Neural crest cell (in vitro differentiated cells): ENCODE measurements around the gene SHISA9. TPM values are rescaled to one million over a fixed set of nuclear protein-coding genes. Genes with fewer than 3 reads are reported as not detected.

Experiments
- DNase-seq: peaks from one replicate; pipeline ENCODE4 v3.0.0; 2021; ENCODE audit warnings: low read depth, mixed read lengths, low spot score
- H3K27ac Mint-ChIP-seq: one replicate; pipeline ENCODE4 v1.8.0; 2021; ENCODE audit warnings: mild to moderate bottlenecking, mixed read lengths; ENCODE audit not compliant: unreplicated experiment
- H3K27me3 Mint-ChIP-seq: 2 replicates; pipeline ENCODE4 v1.8.0; 2021; ENCODE audit warnings: low read depth, mild to moderate bottlenecking, mixed read lengths
- H3K36me3 Mint-ChIP-seq: 2 replicates; pipeline ENCODE4 v1.8.0; 2021; ENCODE audit warnings: low read depth, mild to moderate bottlenecking, mixed read lengths
- H3K4me1 Mint-ChIP-seq: 2 replicates; pipeline ENCODE4 v1.8.0; 2021; ENCODE audit warnings: mixed read lengths
- H3K4me3 Mint-ChIP-seq: one replicate; pipeline ENCODE4 v1.8.0; 2021; ENCODE audit warnings: mild to moderate bottlenecking, mixed read lengths
- H3K9me3 Mint-ChIP-seq: 2 replicates; pipeline ENCODE4 v1.8.0; 2021; ENCODE audit warnings: mixed read lengths
- CTCF ChIP-seq: fragments of 200-600 bp; sonication (generic); conservative IDR thresholded peaks from 2 replicates; pipeline ENCODE4 v1.5.0; 2021; ENCODE audit warnings: antibody characterized with exemption, mild to moderate bottlenecking
- total RNA-seq: library from RNA; stranded (reverse); gene quantifications from 2 replicates; pipeline ENCODE4 v1.2.1, GENCODE V29; 2021

SHISA9 gene
- total RNA-seq, 1 donor from 2014 or later: 1.3 TPM

DNA sequence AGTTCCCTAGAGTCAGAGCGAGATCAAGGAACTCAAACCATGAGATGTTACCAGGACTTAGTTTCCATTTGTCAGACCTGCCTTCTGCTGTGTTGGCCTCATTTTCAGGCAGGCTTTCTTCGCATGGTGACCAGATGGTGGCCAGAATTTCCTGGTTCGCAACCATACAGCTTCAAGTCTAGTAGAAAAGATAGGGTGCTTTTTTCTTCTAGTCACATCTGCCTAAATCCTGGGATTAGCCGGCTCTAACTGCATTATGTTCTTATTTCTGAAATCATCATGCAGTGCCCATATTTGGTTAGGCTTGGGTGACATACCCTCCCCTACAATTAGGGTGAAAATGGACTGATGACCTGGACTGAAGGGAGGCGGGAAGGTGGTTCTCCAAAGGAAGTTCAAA is 131.5 kb downstream of the SHISA9 start:
- Mint-ChIP-seq H3K27ac (no peak overlapping the region), H3K9me3 (peaks cover 4% of the 10 kb centered on the region), H3K4me1 (no peaks in the 10 kb centered on the region), H3K4me3 (no peak overlapping the region), H3K36me3 (no peaks in the 10 kb centered on the region), H3K27me3 (peaks cover 12% of the 10 kb centered on the region)
- no peak for DNase-seq
- no peak for TF ChIP-seq CTCF

DNA sequence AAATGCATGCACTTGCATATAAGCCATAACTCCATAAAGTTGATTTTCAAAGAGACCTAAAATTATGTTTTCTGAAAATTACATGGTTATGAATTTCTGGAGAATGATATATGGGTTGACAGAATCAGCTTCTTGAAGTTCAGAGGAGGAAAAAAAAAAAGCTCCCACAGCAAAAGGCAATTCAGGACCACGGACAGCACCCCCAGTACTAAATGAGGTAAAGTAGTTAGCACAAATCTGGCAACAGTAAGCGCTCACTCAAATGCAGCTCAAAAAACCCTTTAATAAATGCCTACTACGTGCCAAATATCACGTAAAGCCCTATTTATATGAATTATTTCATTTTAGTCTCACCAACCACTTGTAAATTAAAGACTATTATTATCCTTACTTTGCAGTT is 135.2 kb downstream of the SHISA9 start:
- Mint-ChIP-seq H3K4me1 (peaks cover 4% of the 10 kb centered on the region), H3K27me3 (peaks cover 10% of the 10 kb centered on the region), H3K27ac (no peak overlapping the region), H3K36me3 (no peaks in the 10 kb centered on the region), H3K9me3 (no peaks in the 10 kb centered on the region), H3K4me3 (no peak overlapping the region)
- TF ChIP-seq CTCF: no peak
- peak; percentile 72 for DNase-seq

DNA sequence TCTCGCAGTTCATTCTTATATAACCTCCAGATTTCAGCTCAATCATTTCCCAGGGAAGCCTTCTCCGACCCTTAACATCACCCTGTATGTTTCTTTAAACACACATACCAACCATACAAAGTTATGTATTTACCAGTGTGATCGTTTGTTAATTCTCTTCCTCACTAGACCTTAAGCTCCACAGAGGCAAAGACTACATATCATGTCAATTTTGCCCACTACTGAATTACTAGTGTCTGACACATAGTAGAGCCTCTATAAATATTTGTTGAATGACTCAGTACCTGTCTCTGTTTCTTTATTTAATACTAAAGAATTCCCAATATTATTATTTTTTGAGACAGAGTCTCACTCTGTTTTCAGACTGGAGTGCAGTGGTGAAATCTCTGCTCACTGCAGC is 137.2 kb downstream of the SHISA9 start:
- Mint-ChIP-seq H3K27ac (no peak overlapping the region), H3K4me1 (peaks cover 19% of the 10 kb centered on the region), H3K4me3 (no peak overlapping the region), H3K27me3 (peaks cover 7% of the 10 kb centered on the region), H3K9me3 (no peaks in the 10 kb centered on the region), H3K36me3 (no peaks in the 10 kb centered on the region)
- DNase-seq: no peak
- TF ChIP-seq CTCF: no peak

DNA sequence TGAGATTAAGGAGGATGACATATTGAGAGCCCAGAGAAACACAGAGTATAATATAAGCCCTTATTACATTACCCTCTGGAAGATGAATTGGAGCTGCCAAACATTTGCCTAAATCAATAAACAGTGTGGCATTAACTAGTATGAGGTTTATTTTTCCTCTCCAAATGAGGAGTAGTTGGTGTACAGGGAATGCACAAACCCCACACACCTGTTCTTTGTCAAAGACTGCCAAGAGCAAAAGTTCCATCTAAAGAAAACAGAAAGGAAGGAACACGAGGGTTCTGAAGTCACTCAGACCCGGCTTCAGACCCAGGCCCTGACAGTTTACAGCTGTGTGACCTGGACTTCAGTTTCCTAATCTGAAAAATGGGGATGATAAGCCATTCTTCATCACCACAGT is 138.1 kb downstream of the SHISA9 start:
- Mint-ChIP-seq H3K9me3 (no peaks in the 10 kb centered on the region), H3K27me3 (peaks cover 7% of the 10 kb centered on the region), H3K4me3 (no peak overlapping the region), H3K4me1 (peaks cover 19% of the 10 kb centered on the region), H3K27ac (no peak overlapping the region), H3K36me3 (no peaks in the 10 kb centered on the region)
- DNase-seq: no peak
- no peak for TF ChIP-seq CTCF

DNA sequence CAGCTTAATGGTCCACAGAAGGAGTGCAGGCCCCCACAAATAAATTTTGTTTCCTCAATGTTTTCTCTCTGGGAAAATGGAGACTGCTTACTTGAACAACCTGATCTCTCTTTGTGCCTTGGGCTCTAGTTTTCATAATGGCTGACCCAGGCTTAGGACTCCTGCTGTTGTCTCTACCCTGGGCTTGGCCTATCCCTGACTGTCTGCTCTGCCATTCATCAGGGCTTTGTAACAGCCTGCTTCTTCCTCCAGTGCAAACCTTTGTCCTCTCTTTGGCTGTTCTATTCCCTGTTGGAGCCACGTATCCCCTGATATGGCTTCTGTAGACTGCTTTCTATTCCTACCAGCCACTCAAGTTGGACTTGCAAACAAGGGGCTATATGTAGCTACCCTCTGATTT is 139.8 kb downstream of the SHISA9 start:
- no peak for DNase-seq
- no peaks in the 10 kb centered on the region for H3K36me3 Mint-ChIP-seq
- no peak overlapping the region for H3K4me3 Mint-ChIP-seq
- peaks cover 19% of the 10 kb centered on the region for H3K4me1 Mint-ChIP-seq
- peak overlapping the region; percentile 22 for H3K27ac Mint-ChIP-seq
- peaks cover 7% of the 10 kb centered on the region for H3K27me3 Mint-ChIP-seq
- no peak for TF ChIP-seq CTCF
- H3K9me3 Mint-ChIP-seq: no peaks in the 10 kb centered on the region
